ENCODE measurements around the gene IL10RB. TPM values are rescaled to one million over a fixed set of nuclear protein-coding genes. Genes with fewer than 3 reads are reported as not detected.

The IL10RB gene
- polyA plus RNA-seq, 2 of the 4 experiments (the other 2 are of a cell fraction): 17.0 to 31.9 TPM

DNA sequence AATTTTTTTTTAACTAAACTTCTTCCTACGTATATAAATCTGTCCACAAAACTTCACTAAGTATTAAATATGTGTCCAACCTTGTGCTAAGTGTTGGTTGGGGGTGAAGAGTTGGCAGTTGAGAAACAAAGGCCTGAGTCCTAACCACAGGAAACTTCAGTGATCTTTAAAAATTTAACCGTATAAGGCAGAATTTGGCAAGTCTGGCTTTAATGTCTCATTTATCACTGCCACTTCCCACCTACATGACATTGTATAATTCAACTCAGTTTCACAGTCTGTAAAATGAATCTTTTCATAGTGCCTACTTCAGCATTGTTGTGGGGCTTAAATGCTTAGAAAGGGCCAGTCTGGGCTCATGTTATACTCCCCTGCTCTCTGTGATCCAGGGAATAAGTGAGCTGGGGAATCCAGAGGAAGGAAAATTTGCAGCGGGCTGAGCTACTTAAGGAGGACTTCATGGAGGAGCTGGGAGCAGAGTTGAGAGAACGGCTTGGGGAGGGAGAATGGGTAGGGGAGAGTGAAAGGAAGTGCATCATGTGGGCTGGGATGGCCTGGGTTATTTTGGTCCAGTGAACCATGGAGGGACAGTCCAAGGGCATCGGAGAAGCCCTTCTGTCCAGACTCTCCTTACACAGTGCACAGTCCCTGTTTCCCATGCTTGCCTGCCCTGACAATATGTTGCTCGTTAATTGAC, 21.9 kb upstream of the IL10RB start:
- H3K27ac ChIP-seq: no peak overlapping the region
- FAIRE-seq (no peak), ATAC-seq (no peak), DNase-seq (ENCODE audit: low read depth in 1 of 2, low spot score in 1 of 2) (no peak)
- H3K4me1 ChIP-seq: no peaks in the 10 kb centered on the region
- H3K4me2 ChIP-seq: no peak overlapping the region
- H3K4me3 ChIP-seq: no peak overlapping the region
- 92% methylated on average over 6 of the region's 6 CpGs for WGBS (ENCODE audit: missing lambda C conversion rate)
- no peaks in the 10 kb centered on the region for H3K9me3 ChIP-seq
- ChIA-PET POLR2A (no interaction called here), CTCF (interaction anchor here (1.2 kb wide), 1 partner anchor 44 kb away, joined by 4 read pairs; no protein-coding TSS in a partner anchor)
- TF ChIP-seq RFX5 (IDR thresholded peaks at IDR 0.05): no peak
- TF ChIP-seq HMGXB4 (CRISPR knock-in tag; IDR thresholded peaks at IDR 0.05; ENCODE audit: borderline replicate concordance): no peak
- no peak for TF ChIP-seq JUNB (IDR thresholded peaks at IDR 0.05)
- no peak for TF ChIP-seq ZFP36 (IDR thresholded peaks at IDR 0.05; ENCODE audit: borderline replicate concordance, partially characterized antibody)
- TF ChIP-seq CTCF (IDR thresholded peaks at IDR 0.05): no peak

DNA sequence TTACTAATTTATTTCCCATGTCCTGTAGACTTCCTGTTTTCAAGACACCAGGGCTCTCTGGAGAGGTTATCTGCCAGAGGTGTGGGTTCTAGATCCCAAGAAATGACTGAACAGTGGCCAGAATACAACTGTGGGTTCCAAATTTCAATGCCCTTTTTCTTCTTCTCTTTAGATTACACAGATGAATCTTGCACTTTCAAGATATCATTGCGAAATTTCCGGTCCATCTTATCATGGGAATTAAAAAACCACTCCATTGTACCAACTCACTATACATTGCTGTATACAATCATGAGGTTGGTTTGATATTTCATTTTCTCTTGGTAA, 21.4 kb upstream of the IL10RB start:
- DNase-seq (ENCODE audit: low read depth in 1 of 2, low spot score in 1 of 2) (no peak), ATAC-seq (no peak), FAIRE-seq (no peak)
- Histone ChIP-seq H3K27ac (no peak overlapping the region), H3K4me1 (no peaks in the 10 kb centered on the region), H3K9me3 (no peaks in the 10 kb centered on the region), H3K4me2 (no peak overlapping the region), H3K4me3 (no peak overlapping the region)
- CTCF ChIA-PET: no interaction called here
- WGBS (ENCODE audit: missing lambda C conversion rate): 97% methylated on average over 2 of the region's 2 CpGs
- POLR2A ChIA-PET: no interaction called here
- TF ChIP-seq CEBPB (IDR thresholded peaks at IDR 0.05) (0 out of 4 replicates have a peak, but pooled peaks of 1 of the 2 experiments have one; percentile 11), GATA3 (IDR thresholded peaks at IDR 0.05; ENCODE audit: borderline replicate concordance) (no peak)

DNA sequence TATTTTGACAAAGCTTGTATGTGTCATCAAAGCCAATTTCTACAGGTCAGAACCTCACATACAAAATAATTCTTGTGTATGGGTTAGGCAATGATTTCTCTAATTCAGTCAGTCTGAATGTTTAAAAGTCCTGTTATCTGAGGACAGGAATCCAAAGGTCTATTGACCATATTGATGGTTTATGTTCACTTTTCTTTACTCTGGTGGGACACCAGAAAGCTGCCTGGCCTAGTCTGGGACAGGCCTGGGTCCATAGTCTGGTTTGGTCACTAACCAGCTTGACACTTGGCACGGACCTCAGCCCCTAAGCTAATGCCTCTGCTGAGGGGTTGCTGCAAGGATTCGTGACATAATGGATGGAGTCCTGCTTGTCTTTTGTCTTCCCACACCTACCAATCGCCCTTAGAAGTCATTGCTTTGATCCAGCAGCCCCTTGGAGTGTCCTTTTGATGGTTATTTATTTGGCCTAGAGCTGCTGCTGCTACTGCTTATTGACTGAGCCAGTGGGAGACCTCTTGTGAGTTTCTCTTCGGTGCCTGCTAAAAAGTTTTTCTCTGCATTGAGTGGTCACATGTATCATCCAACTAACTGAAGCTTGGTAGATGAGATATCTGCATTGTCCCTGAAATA, 20.8 kb upstream of the IL10RB start:
- Histone ChIP-seq H3K4me2 (no peak overlapping the region), H3K4me3 (no peak overlapping the region), H3K9me3 (no peaks in the 10 kb centered on the region), H3K27ac (no peak overlapping the region), H3K4me1 (no peaks in the 10 kb centered on the region)
- FAIRE-seq (no peak), ATAC-seq (no peak), DNase-seq (ENCODE audit: low read depth in 1 of 2, low spot score in 1 of 2) (no peak)
- TF ChIP-seq MYC (IDR thresholded peaks at IDR 0.05; ENCODE audit: borderline replicate concordance, low read length) (no peak), SMC3 (IDR thresholded peaks at IDR 0.05) (no peak), KDM5A (IDR thresholded peaks at IDR 0.05) (no peak), EHMT2 (IDR thresholded peaks at IDR 0.05; ENCODE audit: low read depth) (no peak), BHLHE40 (IDR thresholded peaks at IDR 0.05; ENCODE audit: low read depth, low read length) (no peak)
- TF ChIP-seq, protein P1, sequence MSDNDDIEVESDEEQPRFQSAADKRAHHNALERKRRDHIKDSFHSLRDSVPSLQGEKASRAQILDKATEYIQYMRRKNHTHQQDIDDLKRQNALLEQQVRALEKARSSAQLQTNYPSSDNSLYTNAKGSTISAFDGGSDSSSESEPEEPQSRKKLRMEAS (IDR thresholded peaks at IDR 0.05): no peak
- ChIA-PET POLR2A (no interaction called here), CTCF (no interaction called here)
- WGBS (ENCODE audit: missing lambda C conversion rate): 98% methylated on average over 4 of the region's 4 CpGs

DNA sequence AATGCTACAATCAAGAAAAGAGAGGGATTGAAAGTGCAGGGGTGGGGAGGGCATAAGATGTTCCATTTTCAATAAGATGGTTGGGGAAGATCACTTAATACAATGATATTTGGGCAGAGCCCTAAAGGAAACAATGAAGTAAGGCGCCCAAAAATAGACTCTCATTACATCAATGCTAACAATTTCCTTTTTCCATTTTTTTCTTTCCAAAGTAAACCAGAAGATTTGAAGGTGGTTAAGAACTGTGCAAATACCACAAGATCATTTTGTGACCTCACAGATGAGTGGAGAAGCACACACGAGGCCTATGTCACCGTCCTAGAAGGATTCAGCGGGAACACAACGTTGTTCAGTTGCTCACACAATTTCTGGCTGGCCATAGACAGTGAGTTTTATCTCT, 19.7 kb upstream of the IL10RB start:
- POLR2A ChIA-PET: no interaction called here
- DNase-seq (ENCODE audit: low read depth in 1 of 2, low spot score in 1 of 2) (no peak), FAIRE-seq (no peak), ATAC-seq (no peak)
- Histone ChIP-seq H3K9me3 (no peaks in the 10 kb centered on the region), H3K27ac (no peak overlapping the region), H3K4me3 (no peak overlapping the region), H3K4me1 (no peaks in the 10 kb centered on the region), H3K4me2 (no peak overlapping the region)
- WGBS (ENCODE audit: missing lambda C conversion rate): 92% methylated on average over 5 of the region's 5 CpGs
- CTCF ChIA-PET: no interaction called here
- TF ChIP-seq FOSB (CRISPR knock-in tag; IDR thresholded peaks at IDR 0.05): no peak
- no peak for TF ChIP-seq CEBPB (IDR thresholded peaks at IDR 0.05)
- TF ChIP-seq, protein P2, sequence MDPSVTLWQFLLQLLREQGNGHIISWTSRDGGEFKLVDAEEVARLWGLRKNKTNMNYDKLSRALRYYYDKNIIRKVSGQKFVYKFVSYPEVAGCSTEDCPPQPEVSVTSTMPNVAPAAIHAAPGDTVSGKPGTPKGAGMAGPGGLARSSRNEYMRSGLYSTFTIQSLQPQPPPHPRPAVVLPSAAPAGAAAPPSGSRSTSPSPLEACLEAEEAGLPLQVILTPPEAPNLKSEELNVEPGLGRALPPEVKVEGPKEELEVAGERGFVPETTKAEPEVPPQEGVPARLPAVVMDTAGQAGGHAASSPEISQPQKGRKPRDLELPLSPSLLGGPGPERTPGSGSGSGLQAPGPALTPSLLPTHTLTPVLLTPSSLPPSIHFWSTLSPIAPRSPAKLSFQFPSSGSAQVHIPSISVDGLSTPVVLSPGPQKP (IDR thresholded peaks at IDR 0.05; ENCODE audit: low read depth, low read length): no peak

Data from A549 (cell line).